HG03159 (cell line): Measurements from ENCODE around the gene MYD88.

Experiments used
- ATAC-seq: cut with Tn5 transposase; IDR thresholded peaks from one replicate; pipeline ENCODE4 v1.9.1; 2021; ENCODE audit warnings: mild to moderate bottlenecking, moderate library complexity; ENCODE audit not compliant: unreplicated experiment

Gene MYD88

GRCh38 chr3:38138349-38139190 is at the start of gene MYD88:
TSS of gene MYD88 (plus strand) at chr3:38138661. CDS start at chr3:38138701, 40 bp downstream.
- ATAC-seq, result peak; percentile 46

DNA sequence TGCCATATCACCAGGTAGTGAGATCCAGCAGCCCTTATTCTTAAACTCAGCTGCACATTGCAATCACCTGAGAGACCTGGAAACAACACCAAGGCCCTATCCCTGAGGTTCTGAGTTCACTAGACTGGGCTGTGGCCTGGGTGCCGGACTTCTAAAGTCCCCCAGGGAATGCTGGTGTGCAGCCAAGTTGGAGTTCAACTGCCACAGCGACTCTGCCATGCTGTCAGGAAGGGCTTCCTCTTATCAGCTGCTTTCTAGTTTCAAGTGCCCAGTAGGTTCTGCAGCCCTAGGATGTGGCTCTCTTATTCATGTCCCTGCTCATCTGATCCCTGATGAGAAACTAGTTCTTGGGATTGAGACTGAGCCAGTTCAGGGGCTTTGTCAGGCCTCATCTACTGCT is 49.3 kb upstream of the MYD88 start:
- no peak for ATAC-seq

- ATAC-seq, result no peak
Observed at GRCh38 chr3:38090453-38090852, 48.0 kb upstream of the MYD88 start.

- no peak for ATAC-seq
Observed at GRCh38 chr3:38094999-38095398, 43.5 kb upstream of the MYD88 start.

DNA sequence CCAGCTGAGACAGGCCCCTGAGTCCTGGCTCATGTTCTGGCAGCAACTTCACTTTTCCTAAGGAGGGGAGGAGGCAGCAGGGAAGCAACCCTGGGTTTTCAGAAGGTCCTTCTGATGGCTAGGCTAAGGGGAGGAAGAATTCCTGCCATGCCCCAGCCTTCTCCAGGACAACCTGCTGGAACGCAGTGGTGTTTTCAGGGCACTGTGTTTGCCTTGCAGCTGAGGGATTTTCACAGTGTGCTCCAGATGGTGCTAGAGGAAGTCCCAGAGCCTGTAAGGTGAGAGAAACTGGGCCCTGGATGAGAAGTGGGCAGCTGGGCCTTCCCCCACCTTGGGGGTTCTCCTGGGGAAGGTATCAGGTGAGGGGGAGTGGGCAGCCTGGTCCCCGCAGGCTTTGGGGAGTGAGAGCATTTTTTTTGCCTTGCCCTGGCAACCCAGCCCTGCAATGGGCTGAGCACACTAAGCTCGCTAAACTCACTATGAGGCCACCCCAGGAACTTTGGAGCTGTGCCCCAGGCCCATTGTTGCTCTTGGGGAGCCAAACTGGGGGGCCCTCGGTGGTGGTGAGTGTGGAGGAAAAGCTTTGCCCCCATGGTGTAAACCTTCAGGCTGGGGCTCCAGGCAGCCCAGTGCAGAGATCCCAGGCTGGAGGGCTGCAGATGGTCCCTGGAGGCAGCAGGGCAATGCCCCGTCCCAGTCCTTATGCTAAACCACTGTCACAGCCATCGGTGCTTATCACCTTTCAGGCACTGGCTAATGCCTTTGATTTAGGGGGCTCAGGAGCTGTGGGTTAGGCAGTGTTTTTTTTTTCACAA is 42.6 kb upstream of the MYD88 start:
- ATAC-seq, result no peak

- no peak for ATAC-seq
Observed at GRCh38 chr3:38097446-38098375, 40.8 kb upstream of the MYD88 start.

- ATAC-seq, result no peak
Observed at GRCh38 chr3:38098376-38098723, 40.1 kb upstream of the MYD88 start.

- ATAC-seq, result no peak
Observed at GRCh38 chr3:38099518-38099917, 38.9 kb upstream of the MYD88 start.

- no peak for ATAC-seq
Observed at GRCh38 chr3:38100498-38100897, 38.0 kb upstream of the MYD88 start.

DNA sequence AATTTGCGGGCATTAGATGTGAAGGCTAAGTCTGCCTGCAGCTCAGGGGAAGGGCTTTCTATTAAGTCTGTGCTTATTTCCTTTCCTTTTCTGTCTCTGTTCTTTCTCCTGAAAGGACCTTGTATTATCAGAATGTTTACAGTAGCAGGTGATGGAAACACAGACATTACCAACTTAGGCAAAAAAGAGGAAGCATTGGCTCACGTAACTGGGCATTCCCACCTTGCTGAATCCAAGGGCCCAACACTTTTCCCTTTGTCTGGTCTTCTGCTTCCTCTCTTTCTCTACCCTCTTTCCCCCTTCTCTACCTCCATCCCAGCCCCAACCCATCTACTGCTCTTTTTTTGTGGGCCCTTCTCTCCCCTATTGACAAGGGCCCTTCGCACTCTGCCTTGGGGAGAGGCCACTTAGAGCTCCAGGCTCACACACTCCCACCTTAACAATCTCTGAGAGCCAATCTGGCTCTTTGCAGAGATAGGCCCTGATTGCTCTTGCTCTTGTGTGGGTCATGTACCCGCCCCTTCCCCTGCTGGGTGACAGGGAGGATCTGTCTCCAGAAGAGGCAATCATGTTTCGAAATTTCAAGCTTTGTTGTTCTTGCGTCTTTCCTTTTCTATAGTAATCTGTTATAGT is 36.5 kb upstream of the MYD88 start:
- ATAC-seq, result no peak

DNA sequence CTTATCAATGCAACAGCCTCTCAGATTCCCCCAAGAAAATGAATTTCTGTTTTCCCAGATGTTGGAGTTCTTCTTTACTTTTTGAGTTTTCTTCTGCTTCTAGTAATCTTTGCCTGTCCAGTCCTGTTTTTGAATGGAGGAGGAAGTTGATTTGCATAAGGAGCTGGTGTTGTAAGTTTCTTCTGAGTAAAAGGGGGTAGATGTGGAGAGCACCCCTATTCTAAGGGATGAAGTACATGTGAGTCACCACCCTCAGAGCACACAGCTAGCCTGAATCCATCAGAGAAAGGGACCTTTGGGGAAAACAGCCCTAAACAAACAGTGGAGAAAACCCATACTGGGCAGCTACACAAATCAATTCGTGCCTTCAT is 36.0 kb upstream of the MYD88 start:
- no peak for ATAC-seq

GRCh38 chr3:38105525-38105924 is 32.9 kb upstream of the MYD88 start:
- no peak for ATAC-seq

GRCh38 chr3:38107911-38108648 is 30.4 kb upstream of the MYD88 start:
- no peak for ATAC-seq

GRCh38 chr3:38108649-38109579 is 29.5 kb upstream of the MYD88 start:
- ATAC-seq, result no peak

- ATAC-seq, result no peak
Observed at GRCh38 chr3:38109580-38110313, 28.7 kb upstream of the MYD88 start.

GRCh38 chr3:38110314-38111050 is 28.0 kb upstream of the MYD88 start:
- no peak for ATAC-seq

DNA sequence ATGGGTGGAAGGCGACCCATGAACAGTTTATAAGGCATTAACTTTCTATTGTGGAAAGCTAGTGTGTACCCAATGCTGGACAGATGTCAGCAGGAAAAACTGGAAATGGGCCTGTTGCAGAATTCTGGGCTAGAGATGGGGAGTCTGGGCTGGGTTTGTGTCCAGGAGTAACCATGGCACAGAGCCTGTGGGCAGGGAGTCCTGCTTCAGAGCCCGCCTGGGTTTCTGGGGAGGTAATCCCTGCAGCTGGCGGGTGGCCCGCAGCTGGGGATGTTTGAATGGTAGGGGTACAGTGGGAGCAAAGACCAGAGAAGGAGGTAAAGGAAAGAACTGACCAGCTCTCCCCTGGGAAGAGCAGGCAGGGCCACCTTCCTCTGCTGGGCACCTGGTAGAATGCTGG is 27.3 kb upstream of the MYD88 start:
- ATAC-seq, result no peak
